HG03066 (cell line): ENCODE measurements around the gene ZNF628.
"Not testable (repeated sequence)": the region's sequence is repeated elsewhere in the genome, so short reads cannot be mapped to it uniquely, and the experiment has no call there.

Source experiments
- ATAC-seq: cut with Tn5 transposase; IDR thresholded peaks from one replicate; pipeline ENCODE4 v1.9.1; 2021; ENCODE audit warnings: low read depth; ENCODE audit not compliant: unreplicated experiment

The ZNF628 gene

DNA sequence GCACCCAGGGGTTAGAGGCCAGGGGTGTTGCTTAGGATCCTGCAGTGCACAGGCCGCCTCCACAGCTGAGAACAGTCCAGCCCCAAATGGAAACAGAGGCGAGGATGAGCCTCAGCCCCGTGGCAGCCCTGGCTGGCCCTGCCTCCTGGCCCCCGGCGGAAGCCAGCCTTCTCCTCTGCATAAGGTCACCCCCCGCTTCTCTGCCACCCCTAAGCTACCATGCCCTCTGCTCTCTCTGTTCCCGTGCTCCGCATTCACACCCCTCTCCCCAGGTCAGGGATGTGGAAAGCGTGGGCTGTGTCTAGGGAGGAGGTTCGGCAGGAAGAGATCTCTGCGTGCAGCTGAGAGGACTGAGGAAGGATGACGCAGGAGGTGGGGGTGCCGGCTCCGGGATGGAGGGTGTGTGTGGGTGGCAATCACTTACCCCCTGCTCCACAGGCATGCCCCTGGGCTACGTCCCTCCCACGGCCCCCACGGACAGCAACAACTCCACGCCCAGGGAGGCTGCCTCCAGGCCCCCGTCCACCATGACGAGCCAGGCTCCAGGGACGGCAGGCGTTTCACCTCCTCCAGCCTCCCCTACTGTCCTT is 17.9 kb downstream of the ZNF628 start:
- no peak for ATAC-seq

DNA sequence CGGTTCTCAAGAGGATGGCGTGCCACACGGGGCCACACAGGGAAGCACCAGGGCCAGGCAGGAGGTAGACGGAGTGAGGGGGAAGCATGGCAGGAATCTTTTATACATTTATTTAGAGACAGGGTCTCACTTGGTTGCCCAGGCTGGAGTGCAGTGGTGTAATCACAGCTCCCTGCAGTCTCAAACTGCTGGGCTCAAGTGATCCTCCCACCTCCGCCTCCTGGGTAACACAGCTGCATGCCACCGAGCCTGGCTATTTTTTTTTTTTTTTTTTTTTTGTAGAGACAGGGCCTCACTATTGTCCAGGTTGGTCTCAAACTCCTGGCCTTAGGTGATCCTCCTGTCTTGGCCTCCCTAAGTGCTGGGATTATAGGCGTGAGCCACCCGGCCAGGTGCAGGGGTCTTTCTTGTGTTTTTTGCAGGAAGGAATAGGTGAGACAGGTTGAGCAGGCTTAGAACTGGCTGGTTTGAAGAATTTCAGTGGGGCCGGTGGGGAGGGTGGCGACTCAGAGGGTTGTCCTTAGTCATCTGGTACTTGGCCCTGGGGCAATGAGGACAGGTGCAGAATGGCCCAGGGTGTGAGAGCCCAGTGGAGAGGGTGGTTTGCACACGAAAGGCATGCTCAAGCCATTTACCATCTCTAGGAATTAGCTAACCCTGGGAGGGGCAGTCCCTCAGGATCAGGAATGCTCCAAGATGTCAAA is 19.4 kb downstream of the ZNF628 start:
- ATAC-seq: no peak

DNA sequence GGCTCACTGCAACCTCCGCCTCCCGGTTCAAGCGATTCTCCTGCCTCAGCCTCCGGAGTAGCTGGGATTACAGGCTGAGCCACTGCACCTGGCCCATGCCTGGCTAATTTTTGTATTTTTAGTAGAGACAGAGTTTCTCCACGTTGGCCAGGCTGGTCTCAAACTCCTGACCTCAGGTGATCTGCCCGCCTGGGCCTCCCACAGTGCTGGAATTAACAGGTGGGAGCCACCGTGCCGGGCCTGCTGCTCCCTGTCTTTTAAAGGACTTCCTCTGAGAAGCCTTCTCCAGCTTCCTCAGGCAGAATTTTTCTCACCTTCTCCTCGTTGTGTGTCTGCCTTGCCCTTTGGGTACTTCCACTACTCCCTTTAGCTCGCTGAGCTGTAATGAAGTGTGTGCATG is 20.4 kb downstream of the ZNF628 start:
- ATAC-seq: not testable (repeated sequence)

DNA sequence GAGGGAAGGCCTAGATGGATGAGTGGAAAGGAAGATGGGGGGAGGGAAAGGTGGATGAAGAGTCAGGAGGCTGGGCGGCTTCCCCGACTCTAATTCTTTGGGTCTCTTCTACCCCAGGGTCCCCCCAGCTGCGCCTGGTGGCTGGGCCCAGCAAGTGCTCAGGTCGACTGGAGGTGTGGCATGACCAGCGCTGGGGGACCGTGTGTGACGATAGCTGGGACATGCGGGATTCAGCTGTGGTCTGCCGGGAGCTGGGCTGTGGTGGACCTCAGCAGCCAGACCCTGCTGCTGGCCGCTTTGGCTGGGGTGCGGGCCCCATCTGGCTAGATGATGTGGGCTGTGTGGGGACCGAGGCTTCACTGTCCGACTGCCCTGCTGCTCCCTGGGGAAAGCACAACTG is 21.3 kb downstream of the ZNF628 start:
- ATAC-seq: no peak

DNA sequence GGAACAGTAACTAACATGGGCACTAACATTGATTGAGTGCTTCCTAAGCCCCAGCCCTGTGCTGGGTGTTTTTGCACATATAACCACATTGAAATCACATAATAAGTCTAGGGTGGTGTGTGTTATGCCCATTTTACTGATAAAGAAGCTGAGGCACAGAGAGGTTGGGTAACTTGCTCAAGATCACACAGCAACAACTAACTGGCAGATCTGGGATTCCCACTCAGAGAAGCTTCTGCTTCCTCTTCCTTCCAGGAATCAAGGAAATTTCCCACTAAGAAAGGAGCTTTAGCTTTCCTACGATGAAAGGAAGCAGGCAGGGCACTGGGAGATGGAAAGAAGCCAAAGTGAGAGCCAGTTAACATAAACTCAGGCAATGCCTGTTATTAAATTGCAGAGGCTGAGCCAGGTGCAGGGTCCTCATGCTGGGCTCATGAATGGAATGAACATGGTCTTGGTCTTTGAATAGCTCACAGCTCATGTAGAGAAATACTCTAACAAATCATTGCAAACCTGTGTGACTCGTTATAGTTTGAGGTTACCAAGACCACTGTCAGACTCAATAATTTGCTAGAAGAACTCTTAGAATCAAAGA is 21.9 kb downstream of the ZNF628 start:
- ATAC-seq: no peak

DNA sequence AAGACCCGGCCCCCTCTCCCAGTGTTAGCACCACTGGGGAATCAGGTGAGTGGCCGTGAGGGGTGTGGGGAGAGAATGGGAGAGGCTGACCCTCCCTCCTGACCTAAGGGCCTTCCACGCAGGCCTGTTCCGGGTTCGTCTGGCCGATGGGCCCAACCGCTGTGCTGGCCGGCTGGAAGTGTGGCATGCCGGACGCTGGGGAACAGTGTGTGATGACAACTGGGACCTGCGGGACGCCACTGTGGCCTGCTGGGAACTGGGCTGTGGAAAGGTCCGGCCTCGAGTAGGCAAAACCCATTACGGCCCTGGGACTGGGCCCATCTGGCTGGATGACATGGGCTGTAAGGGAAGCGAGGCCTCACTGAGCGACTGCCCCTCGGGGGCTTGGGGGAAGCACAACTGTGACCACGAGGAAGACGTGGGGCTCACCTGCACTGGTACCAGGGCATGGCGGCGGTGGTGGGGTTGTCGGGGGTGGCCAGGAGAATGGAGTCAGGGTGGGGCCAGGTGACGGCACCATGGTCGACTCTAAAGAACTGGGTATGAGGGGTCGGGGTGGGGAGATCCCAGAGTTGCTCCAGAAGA is 24.0 kb downstream of the ZNF628 start:
- ATAC-seq: no peak

DNA sequence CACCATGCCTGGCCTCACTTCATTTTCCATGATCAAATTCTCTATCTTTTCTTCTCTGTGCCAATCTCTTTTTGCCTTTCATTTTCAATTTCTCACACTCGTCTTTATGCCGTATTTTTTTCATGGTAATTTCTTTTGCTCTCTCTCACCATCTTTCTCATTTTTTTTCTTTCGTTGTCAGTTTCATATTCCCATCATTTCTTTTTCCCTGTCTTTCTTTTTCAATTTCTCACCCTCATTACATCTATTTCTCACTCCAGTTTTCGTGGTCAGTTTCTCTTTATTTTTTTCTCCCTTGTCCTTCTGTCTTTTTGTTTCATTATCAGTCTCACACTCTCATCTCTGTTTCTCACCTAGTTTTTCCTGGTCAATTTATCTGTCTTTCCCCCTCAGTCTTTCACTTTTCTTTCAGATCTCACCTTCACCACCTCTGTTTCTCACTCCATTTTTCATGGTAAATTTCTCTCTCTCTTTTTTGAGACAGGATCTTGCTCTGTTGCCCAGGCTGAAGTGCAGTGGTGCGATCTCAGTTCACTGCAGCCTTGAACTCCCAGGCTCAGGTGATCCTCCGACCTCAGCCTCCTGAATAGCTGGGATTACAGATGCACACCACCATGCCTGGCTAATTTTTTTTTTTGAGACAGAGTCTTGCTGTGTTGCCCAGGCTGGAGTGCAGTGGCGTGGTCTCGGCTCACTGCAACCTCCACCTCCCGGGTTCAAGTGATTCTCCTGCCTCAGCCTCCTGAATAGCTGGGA is 26.0 kb downstream of the ZNF628 start:
- no peak for ATAC-seq

DNA sequence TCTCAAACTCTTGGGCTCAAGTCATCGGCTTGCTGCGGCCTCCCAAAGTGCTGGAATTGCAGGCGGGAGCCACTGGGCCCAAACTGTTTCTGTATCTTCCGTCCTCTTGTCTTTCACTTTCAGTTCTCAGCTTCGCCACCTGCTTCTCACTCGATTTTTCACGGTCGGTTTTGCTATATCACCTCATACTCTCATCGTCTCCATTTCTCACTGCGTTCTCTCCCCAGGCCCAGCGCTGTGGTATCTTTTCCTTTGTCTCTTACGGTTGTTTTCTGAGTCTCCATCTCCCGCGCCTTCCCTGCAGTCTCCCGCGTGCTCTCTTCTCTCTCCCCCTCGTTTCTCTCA is 26.7 kb downstream of the ZNF628 start:
- ATAC-seq: no peak

DNA sequence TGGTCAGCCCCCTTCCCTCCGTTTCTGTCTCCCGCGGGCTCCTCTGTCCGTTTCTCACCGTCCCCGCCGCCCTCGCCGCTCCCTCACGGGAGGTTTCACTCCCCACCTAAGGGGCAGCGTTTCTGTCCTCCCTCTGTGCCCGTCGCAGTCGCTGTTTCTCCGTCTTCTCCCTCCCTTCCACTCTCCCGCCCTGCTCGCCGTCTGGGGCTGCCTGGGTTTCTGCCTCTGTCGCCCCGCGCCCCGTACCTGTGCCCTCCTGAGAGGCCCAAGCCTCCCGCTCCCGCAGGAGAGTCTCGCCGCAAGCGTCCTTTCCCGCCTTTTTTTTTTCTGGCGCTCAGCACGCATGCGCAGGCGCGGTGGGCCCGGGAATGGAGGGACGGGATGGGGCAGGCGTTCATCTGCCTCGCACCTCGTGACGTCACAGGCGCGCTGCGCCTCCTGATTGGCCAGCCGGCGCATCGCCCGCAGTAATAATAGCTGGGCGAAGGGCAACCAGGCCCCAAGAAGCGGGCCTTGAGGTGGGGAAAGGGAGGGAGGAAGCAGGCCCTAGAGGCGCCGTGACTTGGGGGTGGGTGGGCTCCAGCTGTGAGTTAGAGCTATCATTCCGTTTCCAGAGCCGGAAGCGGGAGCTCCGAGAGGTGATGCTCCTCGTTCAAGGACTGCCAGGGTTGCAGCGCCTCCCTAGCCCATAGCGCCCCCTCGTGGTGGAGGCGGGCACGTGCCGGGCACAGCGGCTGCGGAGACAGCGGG is 27.3 kb downstream of the ZNF628 start:
- ATAC-seq: peak; percentile 90

DNA sequence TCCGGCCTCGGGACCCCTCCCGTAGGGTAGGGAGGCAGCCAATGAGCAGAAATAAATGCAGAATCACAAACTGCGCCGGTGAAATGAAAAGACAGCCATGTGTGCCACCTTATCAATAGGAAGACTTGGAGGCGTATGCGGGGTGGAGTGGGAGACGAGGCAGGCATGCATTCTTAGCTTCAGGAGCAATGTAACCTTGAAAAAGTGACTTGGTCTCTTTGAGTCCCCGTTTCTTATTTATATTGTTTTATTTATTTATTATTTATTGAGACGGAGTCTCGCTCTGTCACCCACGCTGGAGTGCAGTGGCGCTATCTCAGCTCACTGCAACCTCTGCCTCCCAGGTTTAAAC is 27.8 kb downstream of the ZNF628 start:
- no peak for ATAC-seq

DNA sequence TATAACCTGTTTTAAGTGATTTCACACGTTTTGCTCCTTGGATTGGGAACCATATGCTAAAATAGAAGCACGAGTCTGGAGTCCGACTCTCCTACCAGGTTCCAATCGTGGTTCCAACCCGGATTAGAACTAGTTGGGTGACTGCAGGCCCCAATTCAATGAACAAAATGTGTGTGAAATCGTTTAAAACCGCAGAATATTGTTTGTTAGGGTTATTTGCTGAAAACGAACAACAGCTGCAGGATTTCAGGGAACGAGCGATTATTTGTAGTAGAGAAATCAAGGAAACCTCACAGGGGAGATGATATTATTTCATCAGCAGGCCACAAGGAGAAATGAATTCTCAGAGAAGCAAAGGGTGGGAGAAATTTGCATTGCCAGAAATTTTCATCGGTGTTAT is 28.6 kb downstream of the ZNF628 start:
- no peak for ATAC-seq

DNA sequence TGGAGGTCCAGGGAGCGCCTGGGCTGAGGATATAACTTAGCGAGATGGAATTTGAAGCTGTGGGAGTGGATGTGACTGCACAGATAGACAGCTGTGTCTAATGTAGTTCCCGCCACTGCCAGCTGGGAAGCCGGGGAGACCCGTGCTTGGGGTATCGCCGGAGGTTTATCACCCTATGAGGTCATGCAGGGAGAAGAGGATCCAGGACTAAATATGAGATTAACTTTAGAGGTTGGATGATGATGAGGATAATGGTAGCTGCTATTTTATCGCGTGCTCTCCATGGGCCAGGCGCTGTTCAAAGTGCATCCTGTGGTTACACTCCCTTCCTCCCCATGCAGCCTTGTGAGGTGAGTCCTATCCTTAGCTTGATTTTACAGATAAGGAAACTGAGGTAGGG is 31.7 kb downstream of the ZNF628 start:
- no peak for ATAC-seq

DNA sequence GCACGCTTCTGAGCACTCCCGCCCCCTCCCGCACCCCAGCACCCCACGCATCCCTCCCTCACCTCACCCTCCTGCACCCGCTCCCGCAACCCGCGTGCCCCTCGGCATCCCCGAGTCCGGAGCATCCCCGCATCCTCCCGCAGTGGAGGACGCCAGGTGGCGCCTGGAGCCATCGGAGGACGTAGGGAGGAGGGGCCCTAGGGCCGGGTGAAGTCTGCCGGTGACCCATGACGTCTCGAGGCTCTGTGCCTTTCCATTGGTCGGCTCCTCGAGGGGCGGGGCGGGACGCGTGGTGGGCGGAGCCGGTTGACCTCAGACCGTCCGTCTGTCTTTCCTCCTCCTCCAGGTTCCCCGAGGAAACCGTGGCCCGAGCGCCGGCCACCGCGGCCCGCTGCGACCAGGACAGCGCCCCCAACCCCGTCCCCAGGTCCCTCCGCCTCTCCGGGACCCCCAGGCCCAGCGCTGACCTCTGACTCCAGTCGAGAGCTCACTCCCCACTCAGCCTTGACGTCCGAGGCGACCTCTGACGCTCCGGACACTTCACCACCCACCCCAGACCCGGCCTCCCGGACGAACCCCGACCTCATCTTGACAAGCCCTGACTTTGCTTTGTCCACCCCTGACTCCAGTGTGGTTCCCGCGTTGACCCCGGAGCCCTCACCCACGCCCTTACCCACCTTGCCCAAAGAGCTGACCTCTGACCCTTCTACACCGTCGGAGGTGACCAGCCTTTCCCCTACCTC is 40.6 kb downstream of the ZNF628 start:
- peak; percentile 98 for ATAC-seq

DNA sequence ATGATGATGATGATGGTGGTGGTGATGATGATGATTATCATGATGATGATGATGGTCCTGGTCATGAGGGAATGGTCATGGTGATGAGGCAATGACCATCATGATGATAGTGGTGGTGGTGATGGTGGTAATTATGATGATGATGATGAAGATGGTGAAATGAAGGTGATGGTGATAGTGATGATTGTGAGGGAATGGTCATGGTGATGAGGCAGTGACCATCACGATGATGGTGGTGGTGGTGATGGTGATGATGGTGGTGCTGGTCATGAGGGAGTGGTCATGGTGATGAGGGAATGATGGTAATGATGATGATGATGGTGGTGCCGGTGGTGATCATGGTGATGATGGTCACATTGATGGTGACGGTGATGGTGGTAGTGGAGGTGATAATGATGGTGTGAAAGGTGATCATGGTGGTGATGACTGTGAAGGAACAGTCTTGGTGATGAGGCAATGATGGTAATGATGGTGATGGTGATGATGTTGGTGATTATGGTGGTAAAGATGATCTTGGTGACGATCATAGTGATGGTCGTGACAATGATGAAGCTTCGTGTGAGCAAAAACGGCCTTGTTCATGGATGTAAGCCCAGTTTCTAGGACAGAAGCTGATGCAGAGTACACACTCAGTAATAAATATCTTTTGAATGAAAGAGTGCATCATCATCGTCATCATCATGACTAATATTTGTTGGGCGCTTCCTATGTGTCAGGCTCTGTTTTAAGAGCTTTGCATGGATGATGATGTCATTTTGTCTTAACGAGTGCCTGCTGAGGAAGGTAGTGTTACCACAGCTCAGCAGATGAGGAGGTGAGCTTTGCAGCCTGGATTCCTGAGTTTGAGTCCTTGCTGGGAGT is 43.3 kb downstream of the ZNF628 start:
- no peak for ATAC-seq

DNA sequence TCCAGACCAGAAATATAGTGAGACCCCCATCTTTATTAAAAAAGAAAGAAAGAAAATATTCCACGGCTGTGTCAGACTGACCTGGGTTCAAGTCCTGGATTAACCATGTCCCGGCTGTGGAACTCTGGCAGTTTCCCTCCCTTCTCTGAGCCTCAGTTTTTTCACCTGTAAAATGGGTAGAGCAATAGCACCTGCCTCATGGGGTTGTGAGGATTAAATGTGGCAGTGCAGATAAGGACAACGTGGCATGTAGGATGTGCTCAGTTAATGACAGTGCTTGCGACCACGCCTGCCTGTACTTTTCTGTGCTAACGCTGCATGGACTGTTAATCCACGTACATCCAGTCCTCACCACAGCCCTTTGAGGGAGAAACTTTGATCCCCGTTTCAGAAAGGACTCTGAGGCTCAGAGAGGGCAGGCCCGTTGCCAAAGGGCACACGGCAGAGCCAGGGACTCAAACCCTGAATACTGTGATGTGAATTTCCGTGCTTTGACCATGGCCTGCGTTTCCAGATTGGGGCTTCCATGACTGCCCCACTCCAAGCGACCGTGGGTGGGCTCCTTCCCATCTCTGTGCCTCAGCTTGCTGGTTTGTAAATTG is 44.4 kb downstream of the ZNF628 start:
- ATAC-seq: no peak

DNA sequence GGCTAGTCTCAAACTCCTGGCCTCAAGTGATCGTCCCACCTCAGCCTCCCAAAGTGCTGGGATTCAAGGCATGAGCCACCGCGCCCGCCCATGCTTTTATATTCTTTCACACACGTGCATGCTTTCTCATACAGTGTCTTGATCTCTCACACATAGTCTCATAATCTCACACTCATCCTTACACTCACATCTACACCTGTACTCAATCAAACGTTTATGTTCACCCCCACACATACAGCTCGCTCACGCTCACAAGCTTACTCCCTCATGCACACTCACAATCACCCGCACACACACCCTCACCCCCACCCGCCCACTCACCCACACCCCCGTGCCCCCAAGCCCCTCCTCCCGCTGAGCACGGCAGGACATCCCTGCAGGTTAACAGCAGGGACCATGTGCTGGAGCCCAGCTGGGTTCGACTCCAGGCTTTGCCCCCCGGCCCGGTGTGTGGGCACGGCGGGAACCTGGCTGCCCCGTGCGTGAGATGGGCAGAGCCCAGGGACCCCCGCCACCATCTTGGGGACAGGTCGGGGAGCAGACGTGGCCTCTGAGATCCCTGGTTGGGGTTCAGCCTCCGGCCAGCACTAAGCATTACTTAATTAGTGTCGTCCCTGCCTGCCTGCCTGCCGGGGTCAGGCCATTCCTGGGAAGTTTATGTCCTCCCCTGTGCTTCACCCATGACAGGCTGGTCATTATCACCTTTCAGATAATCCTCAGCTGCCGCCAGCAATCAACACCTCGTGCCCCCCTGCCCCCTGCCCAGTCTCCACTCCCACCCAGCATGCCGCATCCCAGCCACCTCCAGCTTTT is 49.1 kb downstream of the ZNF628 start:
- ATAC-seq: no peak

DNA sequence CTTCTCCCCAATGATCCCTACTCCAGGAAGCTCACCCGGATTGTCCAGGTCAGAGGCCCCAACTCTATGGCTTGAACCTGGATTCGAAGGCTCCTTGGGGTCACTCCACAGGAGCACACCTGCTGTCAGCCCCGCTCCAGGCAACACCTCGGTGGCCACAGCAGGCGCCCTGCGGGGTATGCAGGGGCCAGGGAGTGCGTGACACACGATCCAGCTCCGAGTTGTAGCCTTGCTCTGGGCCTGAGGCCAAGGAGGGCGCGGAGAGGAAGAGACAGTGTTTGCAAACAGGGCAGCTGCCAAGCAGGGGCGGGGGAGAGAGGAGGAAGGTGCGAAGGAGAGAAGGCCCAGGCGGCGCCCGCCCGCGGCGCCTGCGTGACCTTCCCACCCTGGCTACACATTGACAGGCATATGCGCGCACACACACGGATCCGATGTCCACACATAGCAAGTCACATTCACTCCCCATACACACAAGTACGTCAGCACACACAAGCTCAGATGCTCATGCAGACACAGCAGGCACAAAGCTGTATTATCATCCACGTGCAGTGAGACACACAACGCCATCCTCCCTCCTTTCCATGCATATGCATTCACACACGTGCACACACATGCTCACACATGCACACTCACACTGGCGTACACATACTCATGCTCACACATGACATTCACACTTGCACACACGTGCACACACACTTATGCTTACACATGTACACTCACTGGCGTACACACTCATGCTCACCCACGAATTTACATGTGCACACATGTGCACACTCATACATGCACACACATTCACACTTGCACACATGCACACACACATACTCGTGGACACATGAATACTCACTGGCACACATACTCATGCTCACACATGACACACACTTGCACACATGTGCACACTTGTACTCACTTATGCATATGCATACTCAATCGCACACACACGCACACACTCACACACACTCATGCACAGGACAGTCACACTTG is 50.1 kb downstream of the ZNF628 start:
- no peak for ATAC-seq
